GM18517 (cell line): ENCODE results near the gene VPS13C.

Experiments
- ATAC-seq: cut with Tn5 transposase; IDR thresholded peaks from one replicate; pipeline ENCODE4 v1.9.1; 2021; ENCODE audit warnings: mild to moderate bottlenecking, moderate library complexity; ENCODE audit not compliant: unreplicated experiment

The VPS13C gene

DNA sequence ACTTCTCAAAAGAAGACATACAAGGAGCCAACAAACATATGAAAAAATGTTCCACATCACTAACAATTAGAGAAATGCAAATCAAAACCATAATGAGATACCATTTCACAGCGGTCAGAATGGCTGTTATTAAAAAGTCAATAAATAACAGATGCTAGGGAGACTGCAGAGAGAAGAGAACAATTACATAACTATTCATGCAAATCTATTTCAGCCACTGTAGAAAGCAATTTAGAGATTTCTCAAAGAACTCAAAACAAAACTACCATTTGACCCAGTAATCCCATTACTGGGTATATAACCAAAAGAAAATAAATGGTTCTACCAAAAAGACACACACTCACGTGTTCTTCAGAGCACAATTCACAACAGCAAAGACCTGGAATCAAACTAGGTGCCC is 116.3 kb downstream of the VPS13C start:
- ATAC-seq = no peak

DNA sequence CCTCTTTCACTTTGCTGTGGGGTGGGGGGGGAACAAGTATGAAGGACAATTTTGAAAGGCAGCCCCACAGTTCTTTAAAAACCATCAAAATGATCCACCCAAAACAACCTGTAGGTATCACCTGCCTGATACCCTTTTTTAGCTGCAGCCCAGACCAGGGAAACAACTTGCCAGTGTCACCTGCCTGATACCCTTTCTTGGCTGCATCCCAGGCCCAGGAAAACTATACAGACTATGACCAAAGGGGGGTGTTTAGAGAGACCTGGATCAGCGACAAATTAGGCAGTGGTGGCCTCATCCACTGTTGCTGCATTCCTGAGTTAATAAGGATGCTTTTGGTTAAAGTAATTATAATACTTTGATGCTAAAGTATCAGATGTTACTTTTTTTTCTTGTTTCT is 122.0 kb downstream of the VPS13C start:
- ATAC-seq = no peak

DNA sequence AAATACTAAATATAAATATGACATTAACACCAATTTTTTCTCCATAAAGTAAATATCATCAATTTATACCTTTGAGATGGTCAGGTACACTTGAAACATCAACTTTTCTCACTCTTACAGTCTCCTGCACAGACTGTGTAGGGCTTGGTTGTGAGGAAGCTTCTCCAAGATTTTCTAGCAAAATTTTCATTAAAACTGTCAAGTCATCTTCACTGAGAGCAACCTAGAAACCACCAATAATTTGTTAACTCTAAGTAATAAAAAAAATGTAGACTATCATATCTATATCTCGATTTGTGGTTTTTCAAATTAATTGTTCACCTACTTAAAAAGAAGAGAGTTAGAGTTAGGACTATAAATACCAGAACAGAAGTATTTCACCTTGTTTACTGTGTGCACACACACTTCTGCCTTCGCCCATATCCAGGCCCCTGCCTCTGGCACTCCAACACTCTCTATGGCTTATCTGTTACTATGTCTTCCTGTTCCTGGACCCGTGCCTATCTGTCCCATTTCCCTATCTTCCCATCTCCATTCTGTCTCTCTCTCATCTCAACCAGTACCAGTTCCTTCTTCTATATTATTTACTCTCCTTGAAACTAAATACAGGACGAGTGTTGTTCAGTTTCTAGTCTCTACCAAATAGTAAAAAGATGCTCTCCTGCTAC is 123.6 kb downstream of the VPS13C start:
- ATAC-seq = no peak

DNA sequence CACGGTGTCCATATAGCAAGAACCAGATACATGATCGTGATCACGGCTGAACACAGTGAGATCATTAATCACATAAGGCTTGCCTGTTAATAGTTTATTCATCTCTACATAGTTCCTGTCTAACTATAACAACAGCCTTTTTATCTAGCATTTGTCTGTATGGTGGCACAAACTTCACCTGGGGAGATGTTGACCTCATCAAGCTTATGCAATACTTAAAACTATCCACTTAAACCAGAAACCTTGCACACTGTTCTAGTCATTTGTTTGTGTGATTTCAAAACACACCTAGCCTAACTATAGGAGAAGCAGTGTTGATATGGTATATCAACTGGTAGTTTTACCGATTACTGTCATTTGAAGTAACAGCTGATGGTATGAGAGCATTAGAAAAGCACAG is 124.8 kb downstream of the VPS13C start:
- ATAC-seq = no peak

DNA sequence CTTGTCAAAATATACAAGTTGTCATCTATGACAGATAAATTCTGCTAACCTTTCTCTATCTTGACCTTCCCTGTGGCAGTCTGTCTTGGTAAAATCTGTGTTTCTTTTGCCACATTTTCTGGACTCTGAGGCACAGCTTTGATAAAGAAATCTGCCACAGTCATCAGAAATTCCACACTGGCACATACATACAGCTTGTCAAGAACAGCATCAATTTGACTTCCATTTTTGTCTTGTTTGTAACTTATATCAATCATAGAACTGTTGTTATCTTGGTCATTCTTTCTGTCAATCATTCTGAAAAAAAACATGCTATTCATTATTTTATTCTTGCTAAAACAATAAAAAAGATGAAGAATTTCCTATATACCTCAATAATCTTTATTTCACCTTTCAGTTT is 130.8 kb downstream of the VPS13C start:
- no peak for ATAC-seq

DNA sequence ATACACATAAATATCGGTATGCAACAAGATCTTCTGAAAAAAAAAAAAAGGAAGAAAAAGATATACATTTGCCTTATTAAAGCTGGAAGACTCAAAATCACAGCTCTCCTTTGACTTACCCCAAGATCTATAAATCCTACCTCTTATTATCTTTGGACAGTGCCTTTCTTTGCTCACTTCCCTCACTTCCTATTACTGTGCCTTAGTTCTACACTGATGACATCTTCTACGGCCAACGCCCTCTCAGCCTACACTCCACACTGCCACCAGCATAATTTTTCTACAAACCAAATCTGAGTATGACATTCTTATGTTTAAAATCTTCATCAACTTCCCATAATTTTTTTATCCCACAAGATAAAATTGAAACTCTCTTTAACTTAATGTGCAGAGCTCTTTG is 137.1 kb downstream of the VPS13C start:
- ATAC-seq = no peak

DNA sequence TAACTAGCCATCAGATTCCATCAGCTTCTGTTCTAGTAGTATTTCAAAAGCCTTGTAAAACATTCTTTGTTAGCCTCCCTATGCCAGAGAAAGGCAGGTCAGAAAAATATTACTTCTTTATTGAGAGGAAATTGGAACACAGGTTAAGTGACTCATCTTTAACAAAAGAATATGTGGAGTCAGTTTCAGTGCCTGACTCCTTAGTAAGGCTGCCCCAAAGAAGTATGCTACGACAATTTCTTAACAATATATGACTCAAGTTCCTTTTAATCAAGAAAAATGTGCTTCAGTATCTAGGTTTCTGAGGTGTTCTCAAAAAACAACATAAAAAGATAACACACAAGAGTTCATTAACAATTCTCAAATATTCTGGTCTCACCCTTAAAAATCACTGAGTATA is 139.2 kb downstream of the VPS13C start:
- ATAC-seq = no peak

DNA sequence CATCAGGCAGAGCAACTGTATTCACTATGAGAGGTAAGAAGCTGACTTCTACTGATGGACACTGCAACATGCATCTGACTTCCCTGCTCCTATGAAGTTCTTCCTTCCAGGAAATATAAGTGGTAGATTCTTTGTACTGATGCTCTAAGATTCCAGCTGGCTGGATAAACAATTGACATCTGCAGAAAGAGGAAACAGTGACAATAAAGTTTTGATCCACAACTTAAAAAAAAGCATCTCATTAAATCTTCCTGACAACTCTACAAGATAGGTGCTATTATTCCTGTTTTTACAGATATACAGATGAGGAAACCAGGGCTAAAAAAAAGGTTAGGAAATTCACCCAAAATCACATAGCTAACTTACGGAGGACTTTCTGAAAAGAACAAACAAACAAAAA is 142.8 kb downstream of the VPS13C start:
- no peak for ATAC-seq

DNA sequence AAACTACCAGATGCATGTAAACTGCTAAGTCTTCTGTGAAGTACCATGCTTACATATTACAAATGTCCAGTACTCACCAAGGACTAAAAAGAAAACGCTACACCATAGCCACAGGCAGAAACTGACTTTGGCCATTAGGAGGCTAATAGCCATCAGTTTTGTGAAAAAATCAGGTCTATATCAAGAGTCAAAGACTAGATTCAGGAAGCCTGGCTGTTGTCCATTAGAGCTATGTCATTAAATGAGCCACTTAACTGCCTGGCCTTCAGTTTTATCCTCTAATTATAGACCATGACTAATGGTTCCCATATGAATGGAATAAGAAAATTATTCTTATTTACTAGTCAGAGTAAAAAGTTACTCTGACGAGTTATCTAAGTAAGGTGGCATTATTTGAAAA is 144.1 kb downstream of the VPS13C start:
- no peak for ATAC-seq

DNA sequence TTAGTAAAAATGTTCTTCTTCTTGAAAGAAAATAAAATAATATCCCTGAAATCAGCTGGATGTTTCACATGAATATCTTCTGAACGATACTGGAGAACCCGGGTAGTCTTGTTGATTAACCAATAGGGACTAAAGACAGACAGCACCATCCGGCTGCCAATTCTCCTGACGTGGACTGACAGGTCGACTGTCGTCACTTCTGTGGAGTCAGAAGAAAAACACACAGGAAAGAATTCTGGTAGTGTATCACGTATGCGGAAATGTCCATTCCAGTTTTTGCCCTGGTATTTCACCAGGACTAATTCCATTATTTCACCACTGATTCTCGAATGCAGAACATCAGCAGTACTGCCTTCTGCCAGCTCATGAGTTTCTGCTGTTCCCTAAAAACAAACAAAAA is 144.6 kb downstream of the VPS13C start:
- ATAC-seq = no peak

DNA sequence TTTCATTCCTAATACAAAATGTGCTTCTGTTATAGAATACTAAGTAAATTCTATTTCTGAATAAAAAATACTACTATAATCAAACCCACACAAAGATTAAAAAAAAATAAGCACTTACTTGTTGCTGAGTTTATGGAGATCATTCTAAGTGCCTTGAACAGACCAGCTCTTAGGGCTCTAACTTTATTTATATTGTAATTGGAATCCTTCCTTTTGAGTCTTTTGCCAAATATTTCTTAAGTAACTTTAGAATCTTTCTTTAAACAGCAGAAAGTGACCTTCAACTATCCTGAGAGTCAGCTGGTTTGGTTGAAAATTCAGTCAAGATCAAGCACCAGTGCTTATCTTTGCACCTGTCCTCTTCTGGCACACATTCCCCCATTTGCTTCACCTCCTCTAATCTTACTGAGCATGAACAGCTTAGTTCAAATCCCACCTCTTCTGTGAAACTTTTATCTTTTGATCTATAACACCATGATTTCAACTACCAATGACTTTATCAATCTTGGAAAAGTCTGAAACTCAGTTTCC is 149.3 kb downstream of the VPS13C start:
- no peak for ATAC-seq

DNA sequence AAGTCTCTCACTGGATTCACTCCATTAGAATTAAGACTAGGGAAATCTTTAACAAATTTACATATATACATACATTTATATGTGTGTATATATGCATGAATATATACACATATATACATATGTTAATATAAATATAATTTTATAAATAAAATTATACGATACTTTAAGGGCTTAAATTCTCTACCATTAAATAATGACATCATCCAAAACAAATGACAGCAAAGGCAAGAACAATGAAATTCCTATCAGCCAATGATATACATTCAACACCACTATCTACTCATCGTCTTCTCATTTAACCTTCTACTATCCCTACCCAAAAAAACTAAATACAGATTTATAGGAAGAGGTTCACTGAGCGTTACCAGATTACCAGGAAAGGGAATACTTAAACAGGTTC is 152.0 kb downstream of the VPS13C start:
- ATAC-seq = no peak

DNA sequence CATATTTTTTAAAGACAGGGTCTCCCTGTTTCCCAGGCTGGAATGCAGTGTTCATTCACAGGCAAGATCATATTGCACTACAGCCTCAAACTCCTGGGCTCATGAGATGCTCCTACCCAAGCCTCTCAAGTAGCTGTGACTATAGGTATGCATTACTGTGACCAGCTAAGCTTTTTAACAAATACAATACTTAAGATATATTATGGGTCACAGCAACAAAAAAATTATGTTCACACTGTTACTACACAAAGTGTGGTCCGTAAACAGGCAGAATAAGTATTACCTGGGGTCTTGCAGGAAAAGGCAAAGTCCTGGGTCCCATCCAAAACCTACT is 152.5 kb downstream of the VPS13C start:
- ATAC-seq = no peak

DNA sequence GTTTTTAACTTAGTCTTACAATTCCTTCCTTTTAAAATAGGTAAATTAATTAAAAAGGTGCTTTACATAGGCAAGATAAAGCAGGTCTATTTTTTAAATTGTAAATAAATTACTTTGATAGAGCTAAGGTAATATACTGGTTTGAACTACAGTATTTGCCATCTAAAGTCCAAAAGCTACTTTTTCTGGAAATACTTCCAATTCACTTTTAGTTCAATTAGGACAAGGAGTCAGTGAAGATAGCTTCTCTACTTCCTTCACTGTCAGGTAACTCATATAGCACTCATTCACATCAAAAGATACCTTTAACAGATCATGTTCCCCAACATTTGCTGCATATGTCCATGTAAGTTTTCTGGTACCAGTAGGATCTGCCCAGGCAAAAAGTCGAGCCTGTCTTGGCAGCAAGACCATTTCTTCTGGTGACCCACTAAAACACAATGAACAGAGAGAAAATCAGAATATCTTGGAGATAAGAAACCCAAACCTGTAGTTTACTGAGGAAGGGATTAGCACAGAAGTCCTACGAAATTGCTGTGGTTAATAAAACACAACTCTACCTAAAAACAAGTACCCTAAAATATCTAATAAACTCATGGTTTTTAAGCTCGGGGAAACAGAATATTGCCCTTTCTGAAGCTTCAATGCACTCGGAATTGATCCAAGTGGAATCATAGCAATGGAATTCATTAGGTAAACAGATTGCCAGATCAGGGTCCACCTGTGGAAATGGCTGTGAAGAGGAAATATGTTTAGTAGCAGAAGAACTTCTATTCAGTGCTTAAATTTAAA is 153.1 kb downstream of the VPS13C start:
- ATAC-seq = no peak

DNA sequence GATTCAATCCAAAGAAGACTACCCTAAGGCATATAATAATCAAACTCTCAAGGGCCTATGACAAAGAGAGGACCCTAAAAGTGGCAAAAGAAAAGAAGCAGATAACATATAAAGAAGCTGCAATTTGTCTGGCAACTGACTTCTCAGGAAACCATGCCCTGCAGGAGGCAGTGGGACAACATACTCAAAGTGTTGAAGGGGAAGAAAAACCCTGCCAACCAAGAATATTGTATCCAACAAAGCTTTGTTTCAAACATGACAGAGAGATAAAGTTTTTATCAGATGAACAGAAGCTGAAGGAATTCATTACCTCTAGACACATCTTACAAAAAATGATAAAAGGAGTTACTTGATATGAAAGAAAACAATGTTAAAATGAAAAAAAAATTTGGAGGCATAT is 167.1 kb downstream of the VPS13C start:
- ATAC-seq = no peak

DNA sequence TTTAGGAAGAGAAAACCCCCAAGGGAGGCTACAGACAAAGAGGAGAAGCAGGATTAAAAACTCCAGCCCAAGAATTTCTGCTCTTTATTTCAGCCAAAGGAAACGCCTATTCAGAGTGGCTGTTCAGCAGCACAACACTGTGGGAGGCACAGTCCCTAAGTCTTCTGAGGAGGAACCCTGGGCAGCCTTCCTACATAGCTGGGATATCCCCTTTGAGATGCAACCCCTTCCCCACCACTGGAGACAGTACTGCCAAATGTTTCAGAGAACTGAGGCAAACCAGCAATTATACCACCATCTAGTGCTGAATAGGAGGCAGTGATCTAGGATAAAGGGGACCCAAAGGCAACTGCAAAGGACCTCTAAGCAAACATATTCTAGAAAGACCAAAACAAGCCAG is 168.1 kb downstream of the VPS13C start:
- ATAC-seq = no peak

DNA sequence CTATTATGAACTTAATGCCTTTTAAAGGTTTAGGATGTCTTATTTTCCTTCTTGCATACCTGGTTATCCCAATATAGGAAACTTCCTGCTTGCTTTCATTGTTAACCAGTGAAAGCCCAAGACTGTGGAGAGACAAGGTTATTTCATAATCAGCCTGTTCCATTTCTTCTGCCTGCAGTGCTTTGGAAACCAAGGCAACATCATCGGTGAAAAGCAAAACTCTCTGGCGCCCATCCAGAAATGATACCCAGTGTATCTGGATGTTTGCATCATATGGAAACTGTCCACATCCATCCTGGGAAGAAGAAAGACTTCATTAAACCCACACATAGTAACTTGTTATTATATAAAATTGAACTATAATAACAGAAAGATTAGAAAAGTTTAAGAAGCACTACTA is 170.1 kb downstream of the VPS13C start:
- ATAC-seq = no peak

DNA sequence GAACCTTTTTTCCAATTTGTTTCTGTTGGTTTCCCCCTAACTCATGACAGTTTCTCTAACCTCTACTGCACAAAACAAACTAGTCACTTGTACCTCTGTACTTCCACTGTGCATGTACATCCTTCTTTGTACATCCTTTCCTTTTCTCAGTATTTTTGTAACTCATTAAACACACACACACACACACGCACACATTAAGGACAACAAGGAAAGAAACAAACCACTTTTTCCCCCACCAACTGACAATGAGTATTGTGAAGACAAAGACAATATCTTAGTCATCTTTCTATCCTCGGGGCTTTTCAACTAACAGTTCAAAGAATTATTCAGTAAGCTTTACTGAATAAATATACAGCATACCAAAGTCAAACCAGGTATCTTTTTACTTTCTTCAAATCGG is 170.5 kb downstream of the VPS13C start:
- no peak for ATAC-seq

DNA sequence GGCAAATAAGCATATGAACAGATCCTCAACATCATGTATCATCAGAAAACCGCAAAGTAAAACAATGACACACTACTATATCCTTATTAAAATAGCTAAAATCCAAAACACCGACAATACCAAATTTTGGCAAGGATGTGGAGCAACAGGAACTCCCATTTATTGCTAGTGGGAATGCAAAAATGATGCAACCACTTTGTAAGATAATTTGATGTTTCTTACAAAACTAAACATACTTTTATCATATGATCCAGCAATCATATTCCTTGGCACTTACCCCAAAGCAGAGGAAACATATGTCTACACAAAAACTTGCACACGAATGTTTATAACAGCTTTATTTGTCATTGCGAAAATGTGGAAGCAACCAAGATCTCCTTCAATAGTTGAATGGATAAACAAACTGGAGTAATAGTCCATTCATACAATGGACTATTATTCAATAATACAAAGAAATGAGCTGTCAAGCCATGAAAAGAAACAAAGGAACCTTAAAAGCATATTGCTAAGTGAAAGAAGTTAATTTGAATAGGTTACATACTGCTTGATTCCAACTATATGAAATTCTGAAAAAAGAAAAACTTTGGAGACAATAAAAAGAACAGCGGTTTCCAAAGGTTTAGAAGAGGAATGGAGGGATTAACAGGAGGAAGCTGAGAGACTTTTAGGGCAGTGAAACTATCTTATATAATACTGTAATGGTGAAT is 172.0 kb downstream of the VPS13C start:
- no peak for ATAC-seq

DNA sequence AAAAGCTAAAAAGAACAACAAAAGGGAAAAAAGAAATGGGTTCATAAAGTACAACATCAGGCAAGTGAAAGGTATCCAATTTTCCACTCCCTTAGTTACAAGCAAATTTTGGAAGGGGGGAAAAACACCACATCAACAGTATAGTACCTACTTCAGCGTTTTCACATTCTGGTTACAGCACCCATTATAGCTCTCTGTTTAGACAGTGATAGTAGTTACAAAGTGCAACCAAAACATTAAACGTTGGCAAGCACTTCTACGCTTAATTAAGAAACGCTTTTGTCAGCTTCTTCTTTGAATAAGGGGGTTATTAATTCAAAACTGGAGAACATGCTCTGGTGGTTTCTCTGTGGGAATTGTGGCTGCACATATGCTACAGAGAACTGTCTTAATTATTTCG is 180.2 kb downstream of the VPS13C start:
- no peak for ATAC-seq

DNA sequence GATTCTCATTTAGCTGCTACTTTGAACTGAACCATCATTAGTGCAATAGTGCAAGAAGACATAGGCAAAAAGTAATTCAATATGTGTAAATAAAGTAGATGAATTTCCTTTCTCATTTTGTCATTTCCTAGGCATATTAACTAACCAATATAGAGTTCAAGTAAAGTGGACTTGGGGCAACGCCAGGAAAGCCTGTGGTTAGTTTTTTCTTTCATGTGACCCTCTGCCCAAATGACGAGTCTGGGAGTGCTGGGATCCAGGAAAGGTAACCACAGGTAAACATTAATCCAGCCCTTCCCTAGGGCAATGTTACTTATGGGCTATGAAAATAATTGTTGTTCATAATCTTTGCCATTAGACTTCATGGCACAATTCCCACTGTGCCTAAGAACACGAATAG is 181.0 kb downstream of the VPS13C start:
- no peak for ATAC-seq

DNA sequence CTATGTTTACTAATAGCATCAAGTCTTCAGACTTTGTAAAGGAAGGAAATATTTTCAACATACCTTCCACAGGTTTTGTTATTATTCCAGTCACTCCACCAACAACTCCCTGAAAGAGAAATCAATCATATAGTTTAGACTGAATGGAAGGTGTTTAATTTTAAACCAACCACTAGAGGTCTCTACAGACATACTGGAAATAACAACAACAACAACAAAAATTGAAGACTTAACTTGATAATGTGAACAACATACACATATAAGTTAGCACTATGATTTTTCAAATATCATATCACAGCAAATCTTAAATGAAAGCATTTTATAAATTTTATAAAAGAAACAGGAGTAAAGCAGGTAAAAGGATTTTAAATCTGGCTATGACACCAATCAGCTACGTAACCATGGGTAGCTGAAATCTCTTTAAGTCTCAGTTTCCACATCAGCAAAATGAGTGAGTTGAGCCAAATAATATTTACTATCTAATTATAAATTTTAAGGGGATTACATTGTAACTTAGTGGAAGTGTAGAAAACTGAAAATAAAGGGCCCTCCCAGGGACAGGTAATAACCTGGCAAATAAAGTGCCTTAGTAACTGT is 188.2 kb downstream of the VPS13C start:
- ATAC-seq = no peak
